HG03196 (cell line): ENCODE data around the gene MAGOHB.
"Not testable (repeated sequence)": the region's sequence is repeated elsewhere in the genome, so short reads cannot be mapped to it uniquely, and the experiment has no call there.

Source experiments
- ATAC-seq: cut with Tn5 transposase; IDR thresholded peaks from one replicate; pipeline ENCODE4 v1.9.1; 2021; ENCODE audit not compliant: unreplicated experiment

The MAGOHB gene

GRCh38 chr12:10614056-10614370 is 604 bp upstream of the MAGOHB start:
- ATAC-seq: no peak

- peak; percentile 13 for ATAC-seq
Measured at GRCh38 chr12:10612984-10613348, 443 bp downstream of the MAGOHB start.

- no peak for ATAC-seq
Measured at GRCh38 chr12:10612110-10612509, 1.3 kb downstream of the MAGOHB start.

- not testable (repeated sequence) for ATAC-seq
Measured at GRCh38 chr12:10611258-10611657, 2.2 kb downstream of the MAGOHB start.

GRCh38 chr12:10610188-10610587 is 3.2 kb downstream of the MAGOHB start:
- ATAC-seq: no peak

- no peak for ATAC-seq
Measured at GRCh38 chr12:10607885-10608458, 5.4 kb downstream of the MAGOHB start.

GRCh38 chr12:10601860-10602259 is 11.5 kb downstream of the MAGOHB start:
- ATAC-seq: no peak

GRCh38 chr12:10600988-10601387 is 12.4 kb downstream of the MAGOHB start:
- ATAC-seq: no peak

GRCh38 chr12:10595881-10596280 is 17.5 kb downstream of the MAGOHB start:
- ATAC-seq: no peak

GRCh38 chr12:10590966-10591365 is 22.4 kb downstream of the MAGOHB start:
- no peak for ATAC-seq

GRCh38 chr12:10584415-10584814 is 29.0 kb downstream of the MAGOHB start:
- no peak for ATAC-seq

- ATAC-seq: no peak
Measured at GRCh38 chr12:10582704-10583103, 30.7 kb downstream of the MAGOHB start.

- not testable (repeated sequence) for ATAC-seq
Measured at GRCh38 chr12:10582133-10582532, 31.3 kb downstream of the MAGOHB start.

GRCh38 chr12:10574307-10574706 is 39.1 kb downstream of the MAGOHB start:
- no peak for ATAC-seq

GRCh38 chr12:10572021-10572490 is 41.4 kb downstream of the MAGOHB start:
- not testable (repeated sequence) for ATAC-seq

- ATAC-seq: no peak
Measured at GRCh38 chr12:10571141-10571540, 42.3 kb downstream of the MAGOHB start.

- ATAC-seq: no peak
Measured at GRCh38 chr12:10567813-10568212, 45.6 kb downstream of the MAGOHB start.

- ATAC-seq: no peak
Measured at GRCh38 chr12:10563966-10564365, 49.4 kb downstream of the MAGOHB start.

GRCh38 chr12:10563002-10563401 is 50.4 kb downstream of the MAGOHB start:
- no peak for ATAC-seq

- no peak for ATAC-seq
Measured at GRCh38 chr12:10562306-10562933, 51.0 kb downstream of the MAGOHB start.

GRCh38 chr12:10559244-10559643 is 54.2 kb downstream of the MAGOHB start:
- ATAC-seq: no peak

- ATAC-seq: no peak
Measured at GRCh38 chr12:10558789-10559188, 54.6 kb downstream of the MAGOHB start.

- no peak for ATAC-seq
Measured at GRCh38 chr12:10558301-10558700, 55.1 kb downstream of the MAGOHB start.
